Inflammatory macrophage treated with lipopolysaccharide for 4 hours (primary cell): Measurements from ENCODE around the gene FBXL19.
A peak's percentile ranks its signal among the peaks of the same experiment; 100 is the strongest.

Experiments used
- DNase-seq: peaks from one replicate; pipeline ENCODE4 v3.0.0-alpha.2; 2020

Gene FBXL19

GRCh38 chr16:30894540-30895368 lies 28.6 kb upstream of the FBXL19 start:
- DNase-seq: no peak

GRCh38 chr16:30895627-30896260 lies 27.6 kb upstream of the FBXL19 start:
- no peak for DNase-seq

- no peak for DNase-seq
These were observed 27.0 kb upstream of the FBXL19 start, which contains the start of gene CTF1 for GRCh38 chr16:30896261-30896888. TSS of gene CTF1 (plus strand) at chr16:30896614. CDS start at chr16:30896644, 30 bp downstream.

- DNase-seq: peak; percentile 89
These were observed 26.3 kb upstream of the FBXL19 start for GRCh38 chr16:30896889-30897733.

- DNase-seq: no peak
These were observed 23.6 kb upstream of the FBXL19 start for GRCh38 chr16:30899794-30900193.

- DNase-seq: no peak
These were observed 22.8 kb upstream of the FBXL19 start for GRCh38 chr16:30900588-30900987.

GRCh38 chr16:30901201-30902028 lies 22.0 kb upstream of the FBXL19 start:
- DNase-seq: no peak

- peak; percentile 79 for DNase-seq
These were observed 21.1 kb upstream of the FBXL19 start for GRCh38 chr16:30902029-30902972.

GRCh38 chr16:30903002-30903401 lies 20.4 kb upstream of the FBXL19 start:
- DNase-seq: no peak

GRCh38 chr16:30903596-30903995 lies 19.8 kb upstream of the FBXL19 start:
- peak; percentile 88 for DNase-seq

- peak; percentile 54 for DNase-seq
These were observed 19.1 kb upstream of the FBXL19 start for GRCh38 chr16:30904114-30904780.

GRCh38 chr16:30907064-30907463 lies 16.3 kb upstream of the FBXL19 start:
- no peak for DNase-seq

GRCh38 chr16:30910427-30911029 lies 12.8 kb upstream of the FBXL19 start:
- no peak for DNase-seq

GRCh38 chr16:30912794-30913412 lies 10.5 kb upstream of the FBXL19 start:
- no peak for DNase-seq

GRCh38 chr16:30914830-30915229 lies 8.5 kb upstream of the FBXL19 start:
- DNase-seq: no peak

- no peak for DNase-seq
These were observed 4.8 kb upstream of the FBXL19 start for GRCh38 chr16:30918614-30919013.

GRCh38 chr16:30920891-30921290 lies 2.5 kb upstream of the FBXL19 start:
- no peak for DNase-seq

GRCh38 chr16:30921459-30921747 lies 2.0 kb upstream of the FBXL19 start:
- no peak for DNase-seq

GRCh38 chr16:30921748-30922419 lies 1.5 kb upstream of the FBXL19 start:
- peak; percentile 80 for DNase-seq
